HL-60 (cell line): ENCODE measurements around the gene ZNF783.

Experiments
- GABPA ChIP-seq: IDR thresholded peaks from 2 replicates; pipeline ENCODE4 v1.6.1; 2012; ENCODE audit warnings: low read depth
- TF ChIP-seq, protein P1 (sequence below): IDR thresholded peaks from one replicate; pipeline ENCODE4 v1.5.1; 2011; ENCODE audit warnings: low read length, control low read depth, inconsistent platforms; ENCODE audit not compliant: insufficient read depth

DNA sequence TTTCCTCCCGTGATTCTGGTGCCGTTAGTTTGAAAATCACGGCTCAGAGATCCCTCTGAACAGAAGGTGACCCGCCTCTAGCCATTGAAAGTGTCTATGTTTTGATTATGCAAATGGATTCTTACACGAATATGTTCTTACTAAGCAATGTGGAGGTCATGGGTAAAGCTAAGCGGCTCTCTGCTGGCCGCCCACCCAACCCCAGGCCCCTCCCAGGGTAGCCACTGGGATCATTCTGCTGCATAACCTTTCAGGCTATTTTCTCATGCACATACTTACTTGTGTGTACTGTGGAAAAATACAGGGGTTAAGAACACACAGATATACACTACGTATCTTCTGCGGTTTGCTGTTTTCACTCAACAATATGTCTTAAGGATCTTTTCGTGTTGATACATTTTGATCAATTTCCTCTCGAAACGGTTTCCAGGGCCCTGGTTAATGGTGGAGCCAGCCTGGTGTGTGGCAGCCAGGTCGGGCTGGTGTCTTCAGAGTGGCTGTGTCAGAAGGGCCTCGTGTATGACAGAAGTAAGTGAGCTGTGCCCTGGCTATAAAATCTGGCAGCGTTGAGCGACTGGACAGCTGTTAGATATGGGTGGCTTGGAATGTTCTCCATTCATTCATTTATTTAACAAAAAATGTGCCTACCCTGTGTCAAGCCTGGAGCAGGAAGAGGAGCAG, 29.9 kb downstream of the ZNF783 start:
- TF ChIP-seq GABPA, result no peak
- TF ChIP-seq, protein P1, sequence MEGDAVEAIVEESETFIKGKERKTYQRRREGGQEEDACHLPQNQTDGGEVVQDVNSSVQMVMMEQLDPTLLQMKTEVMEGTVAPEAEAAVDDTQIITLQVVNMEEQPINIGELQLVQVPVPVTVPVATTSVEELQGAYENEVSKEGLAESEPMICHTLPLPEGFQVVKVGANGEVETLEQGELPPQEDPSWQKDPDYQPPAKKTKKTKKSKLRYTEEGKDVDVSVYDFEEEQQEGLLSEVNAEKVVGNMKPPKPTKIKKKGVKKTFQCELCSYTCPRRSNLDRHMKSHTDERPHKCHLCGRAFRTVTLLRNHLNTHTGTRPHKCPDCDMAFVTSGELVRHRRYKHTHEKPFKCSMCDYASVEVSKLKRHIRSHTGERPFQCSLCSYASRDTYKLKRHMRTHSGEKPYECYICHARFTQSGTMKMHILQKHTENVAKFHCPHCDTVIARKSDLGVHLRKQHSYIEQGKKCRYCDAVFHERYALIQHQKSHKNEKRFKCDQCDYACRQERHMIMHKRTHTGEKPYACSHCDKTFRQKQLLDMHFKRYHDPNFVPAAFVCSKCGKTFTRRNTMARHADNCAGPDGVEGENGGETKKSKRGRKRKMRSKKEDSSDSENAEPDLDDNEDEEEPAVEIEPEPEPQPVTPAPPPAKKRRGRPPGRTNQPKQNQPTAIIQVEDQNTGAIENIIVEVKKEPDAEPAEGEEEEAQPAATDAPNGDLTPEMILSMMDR, result no peak
